HK-2 (cell line): Measurements from ENCODE around the gene SBK3.
"Not testable (repeated sequence)": the region's sequence is repeated elsewhere in the genome, so short reads cannot be mapped to it uniquely, and the experiment has no call there.

ENCODE experiments used
- DNase-seq: peaks from one replicate; pipeline ENCODE4 v3.0.0-alpha.2; 2018; ENCODE audit not compliant: unreplicated experiment

Gene SBK3

DNA sequence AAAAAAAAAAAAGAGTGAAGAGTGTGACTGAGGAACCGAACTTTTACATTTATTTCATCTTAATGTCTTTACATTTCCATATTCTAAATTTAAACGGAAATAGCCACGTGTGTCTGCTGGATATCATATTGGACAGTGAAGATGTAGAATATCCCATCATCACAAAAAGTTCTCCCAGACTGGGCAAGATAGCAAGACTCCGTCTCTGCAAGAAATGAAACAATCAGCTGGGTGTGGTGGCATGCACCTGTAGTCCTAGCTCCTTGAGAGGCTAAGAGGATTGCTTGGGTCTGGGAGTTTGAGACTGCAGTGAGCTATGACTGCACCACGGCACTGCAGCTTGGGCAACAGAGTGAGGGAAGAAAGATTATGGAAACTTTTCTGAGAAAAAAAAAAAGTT is 31.4 kb upstream of the SBK3 start:
- DNase-seq, result no peak

GRCh38 chr19:55573929-55574328 is 28.6 kb upstream of the SBK3 start:
- not testable (repeated sequence) for DNase-seq

DNA sequence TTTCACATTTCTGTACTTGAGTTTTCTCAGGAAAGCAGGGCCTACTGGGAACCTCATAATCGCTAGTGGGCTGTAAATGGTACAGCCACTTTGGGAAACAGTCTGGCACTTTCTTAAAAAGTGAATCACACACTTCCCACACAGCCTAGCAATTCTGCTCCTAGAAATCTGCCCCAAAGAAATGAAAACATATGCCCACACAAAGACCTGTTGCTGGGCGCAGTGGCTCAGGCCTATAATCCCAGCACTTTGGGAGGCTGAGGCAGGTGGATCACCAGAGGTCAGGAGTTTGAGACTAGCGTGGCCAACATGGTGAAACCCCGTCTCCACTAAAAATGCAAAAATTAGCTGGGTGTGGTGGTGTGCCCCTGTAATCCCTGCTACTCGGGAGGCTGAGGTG is 24.1 kb upstream of the SBK3 start:
- not testable (repeated sequence) for DNase-seq

DNA sequence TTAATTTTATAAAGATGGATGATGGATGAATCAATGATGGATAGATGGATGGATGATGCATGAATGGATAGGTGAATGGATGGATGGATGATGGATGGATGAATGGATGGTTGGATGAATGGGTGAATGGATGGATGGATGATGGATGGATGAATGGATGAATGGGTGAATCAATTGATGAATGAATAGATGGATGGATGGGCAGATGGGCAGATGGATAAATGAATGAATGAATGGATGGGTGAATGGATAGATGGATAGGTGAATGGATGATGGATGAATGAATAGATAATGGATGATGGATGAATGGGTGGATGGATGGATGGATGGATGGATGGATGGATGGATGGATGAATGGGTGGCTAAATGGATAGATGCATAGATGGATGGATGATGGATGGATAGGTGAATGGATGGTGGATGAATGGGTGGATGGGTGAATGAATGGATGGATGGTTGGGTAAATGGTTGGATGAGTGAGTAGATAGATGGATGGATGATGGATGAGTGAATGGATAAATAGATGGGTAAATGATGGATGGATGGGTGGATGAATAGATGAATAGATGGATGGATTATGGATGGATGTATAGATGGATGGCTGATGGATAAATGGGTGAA is 22.5 kb upstream of the SBK3 start:
- no peak for DNase-seq

GRCh38 chr19:55566823-55567222 is 21.5 kb upstream of the SBK3 start:
- no peak for DNase-seq

DNA sequence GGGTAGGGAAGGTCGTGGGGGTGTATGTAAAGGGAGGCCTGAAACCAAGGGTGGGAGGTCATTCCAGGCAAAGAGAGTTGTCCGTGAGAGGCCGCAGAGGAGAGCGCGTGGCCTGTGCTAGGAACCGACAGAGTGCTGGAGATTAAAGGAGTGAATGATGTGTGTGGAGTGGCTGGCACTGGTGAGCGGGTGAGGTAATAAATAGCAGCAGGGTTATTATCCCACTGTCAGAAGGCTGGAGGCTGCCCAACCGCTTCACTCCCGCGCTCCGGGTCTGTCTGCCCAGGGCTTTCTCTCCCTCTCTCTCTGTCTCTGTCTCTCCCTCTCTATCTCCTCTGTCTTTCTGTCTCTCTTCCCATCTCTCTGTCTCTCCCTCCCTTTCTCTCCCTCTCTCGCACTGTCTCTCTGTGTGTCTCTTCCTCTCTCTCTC is 17.9 kb upstream of the SBK3 start:
- no peak for DNase-seq

DNA sequence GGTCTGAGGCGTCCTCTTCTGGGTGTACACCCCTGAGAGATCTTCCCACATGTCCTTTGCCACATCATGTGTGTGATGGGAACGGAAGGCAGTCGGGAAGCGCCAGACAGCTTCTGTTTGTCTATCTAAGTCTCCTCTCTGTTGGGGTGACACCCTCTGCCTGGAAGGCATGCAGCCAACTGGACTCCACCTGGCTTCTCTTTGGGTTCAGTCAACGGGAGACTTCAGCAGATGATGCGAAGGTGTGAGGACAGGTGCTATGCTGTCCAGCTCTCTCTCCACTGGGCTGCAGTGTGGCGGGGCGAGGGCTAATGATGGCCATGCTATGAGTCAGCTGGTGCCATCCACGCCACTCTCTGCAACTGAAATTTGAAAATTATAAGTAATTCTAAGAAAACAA is 14.3 kb upstream of the SBK3 start:
- no peak for DNase-seq

DNA sequence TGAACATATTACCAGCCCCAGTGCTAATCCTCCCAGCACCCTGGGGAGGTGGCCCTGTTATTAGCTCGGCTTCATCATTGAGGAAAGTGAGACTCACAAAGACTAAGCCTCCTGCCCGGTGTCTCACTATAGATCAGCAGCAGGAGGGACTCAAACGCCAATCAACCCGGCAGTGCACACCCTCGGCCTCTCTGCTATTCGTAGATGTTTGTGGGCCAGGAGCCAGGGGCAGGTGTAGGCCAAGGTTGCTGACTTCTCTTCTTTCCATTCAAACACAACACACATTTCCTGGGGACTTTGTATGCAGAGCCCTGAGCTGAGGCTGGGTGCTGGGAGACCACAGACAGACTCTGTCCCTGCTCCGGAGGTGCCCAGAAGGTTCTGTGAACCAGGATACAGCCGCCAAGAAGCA is 9.4 kb upstream of the SBK3 start:
- no peak for DNase-seq

GRCh38 chr19:55554302-55554701 is 9.0 kb upstream of the SBK3 start:
- no peak for DNase-seq

DNA sequence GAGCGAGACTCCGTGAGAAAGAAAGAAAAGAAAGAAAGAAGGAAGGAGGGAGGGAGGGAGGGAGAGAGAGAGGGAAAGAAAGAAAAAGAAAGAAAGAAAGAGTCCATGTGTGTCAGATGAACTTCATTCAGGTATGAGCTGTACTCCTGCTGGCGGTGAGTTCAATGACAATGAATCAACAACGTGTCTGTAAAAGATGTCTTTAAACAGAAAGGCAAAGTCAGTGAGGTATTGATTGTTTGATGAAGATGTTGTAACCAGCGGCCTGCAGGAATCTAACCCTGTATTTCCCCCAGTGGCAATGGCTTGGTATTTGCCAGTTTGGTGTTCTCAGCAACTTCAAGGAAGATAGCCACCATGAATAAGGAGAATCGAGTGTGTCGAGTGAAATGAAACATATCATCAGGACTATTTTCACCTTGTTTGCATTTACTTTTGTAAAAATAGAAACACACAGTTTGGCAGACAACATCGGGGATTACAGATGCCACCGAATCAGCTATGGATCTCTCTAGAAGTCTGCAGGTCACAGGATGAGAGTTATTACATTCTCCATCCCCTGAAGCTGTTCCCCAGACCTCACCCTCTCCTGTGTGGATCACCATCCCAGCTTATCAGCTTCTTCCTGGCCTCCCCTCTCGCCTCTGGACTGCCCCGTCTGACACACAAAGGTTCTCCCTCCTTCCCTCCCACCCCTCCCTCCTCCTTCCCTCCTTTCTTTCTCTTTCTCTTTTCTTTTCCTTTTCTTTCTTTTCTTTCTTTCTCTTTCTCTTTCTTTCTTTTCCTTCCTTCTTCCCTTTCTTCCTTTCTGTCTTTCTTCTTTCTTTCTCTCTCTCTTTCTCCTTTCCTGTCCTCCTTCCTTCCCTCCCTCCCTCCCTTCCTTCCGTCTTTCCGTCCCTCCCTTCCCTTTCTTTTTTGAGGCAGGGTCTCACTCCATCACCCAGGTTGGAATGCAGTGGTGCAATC is 8.2 kb upstream of the SBK3 start:
- DNase-seq, result no peak

DNA sequence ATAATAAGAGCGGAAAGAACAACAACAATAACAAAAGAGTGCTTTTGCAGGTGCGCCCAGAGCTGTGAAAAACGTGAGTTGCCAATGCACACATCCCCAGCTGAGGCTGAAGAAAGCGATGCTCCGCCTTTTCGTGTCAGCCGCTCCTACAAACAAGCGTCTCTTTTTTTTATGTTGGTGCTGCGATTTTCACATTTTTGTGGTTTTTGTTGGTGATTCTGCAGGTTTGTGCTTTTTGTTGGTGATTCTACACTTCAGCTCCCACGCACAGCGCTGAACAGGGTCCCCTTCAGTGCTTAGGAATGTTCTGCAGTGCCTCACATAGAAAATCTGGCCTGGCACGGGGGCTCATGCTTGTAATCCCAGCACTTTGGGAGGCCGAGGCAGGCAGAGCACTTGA is 7.3 kb upstream of the SBK3 start:
- DNase-seq, result peak; percentile 54

DNA sequence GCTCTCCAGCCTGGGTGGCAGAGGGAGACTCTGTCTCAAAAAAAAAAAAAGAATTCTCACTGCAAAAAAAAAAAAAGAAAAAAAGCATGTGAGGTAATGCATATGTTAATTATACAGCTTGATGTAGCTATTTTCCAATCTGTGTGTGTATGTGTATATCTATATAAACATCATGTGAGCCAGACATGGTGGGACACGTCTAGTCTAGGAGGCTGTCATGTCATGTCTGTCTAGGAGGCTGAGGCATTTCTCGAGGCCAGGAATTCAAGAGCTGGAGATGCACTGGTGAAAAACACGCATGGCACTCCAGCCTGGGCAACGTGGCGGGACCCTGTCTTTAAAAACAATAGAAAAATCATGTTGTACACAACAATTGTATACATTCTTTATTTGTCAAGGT is 6.9 kb upstream of the SBK3 start:
- DNase-seq, result no peak

- DNase-seq, result no peak
These were observed 4.9 kb upstream of the SBK3 start for GRCh38 chr19:55550321-55550650.

DNA sequence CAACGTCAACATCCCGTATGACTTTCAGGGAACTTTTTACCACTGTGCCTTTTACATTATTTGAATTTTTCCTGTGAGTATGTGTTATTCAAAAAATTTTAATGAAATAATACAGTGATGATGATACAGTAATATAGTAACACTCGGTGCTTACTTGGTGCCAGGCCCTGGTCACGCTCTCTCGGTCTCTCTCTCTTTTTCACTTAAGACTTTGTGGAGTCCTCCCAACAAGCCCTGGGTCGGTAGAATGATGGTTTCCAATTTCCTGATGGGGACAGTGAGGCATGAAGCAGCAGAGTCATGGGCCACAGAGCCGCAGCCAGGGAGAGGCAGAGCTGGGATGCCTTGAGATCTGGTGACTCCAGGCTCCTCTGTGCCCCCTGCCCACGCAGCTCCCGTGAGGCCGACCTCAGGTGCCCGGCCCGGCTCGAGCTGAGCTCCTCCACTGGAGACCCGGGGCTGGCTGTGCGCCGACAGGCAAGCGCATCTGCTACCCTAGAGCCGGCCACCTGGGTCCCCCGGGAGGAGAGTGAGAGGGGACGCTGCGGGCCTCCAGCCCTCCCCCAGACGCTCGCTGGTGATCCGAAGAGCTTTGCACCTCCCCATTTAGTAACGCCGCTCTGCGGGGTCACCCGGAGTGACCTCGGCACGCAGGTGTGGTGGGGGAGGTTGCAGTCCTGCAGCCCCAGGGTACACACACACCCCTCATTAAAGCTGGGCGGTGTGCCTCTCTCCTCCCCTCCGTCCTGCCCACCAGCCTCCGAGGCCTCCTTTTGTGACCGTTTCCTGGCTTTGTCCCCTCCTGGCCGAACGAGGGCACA is 4.4 kb upstream of the SBK3 start:
- DNase-seq, result peak; percentile 75

- peak; percentile 68 for DNase-seq
These were observed 1.7 kb upstream of the SBK3 start for GRCh38 chr19:55546822-55547614.

- no peak for DNase-seq
These were observed 668 bp upstream of the SBK3 start for GRCh38 chr19:55546011-55546410.

DNA sequence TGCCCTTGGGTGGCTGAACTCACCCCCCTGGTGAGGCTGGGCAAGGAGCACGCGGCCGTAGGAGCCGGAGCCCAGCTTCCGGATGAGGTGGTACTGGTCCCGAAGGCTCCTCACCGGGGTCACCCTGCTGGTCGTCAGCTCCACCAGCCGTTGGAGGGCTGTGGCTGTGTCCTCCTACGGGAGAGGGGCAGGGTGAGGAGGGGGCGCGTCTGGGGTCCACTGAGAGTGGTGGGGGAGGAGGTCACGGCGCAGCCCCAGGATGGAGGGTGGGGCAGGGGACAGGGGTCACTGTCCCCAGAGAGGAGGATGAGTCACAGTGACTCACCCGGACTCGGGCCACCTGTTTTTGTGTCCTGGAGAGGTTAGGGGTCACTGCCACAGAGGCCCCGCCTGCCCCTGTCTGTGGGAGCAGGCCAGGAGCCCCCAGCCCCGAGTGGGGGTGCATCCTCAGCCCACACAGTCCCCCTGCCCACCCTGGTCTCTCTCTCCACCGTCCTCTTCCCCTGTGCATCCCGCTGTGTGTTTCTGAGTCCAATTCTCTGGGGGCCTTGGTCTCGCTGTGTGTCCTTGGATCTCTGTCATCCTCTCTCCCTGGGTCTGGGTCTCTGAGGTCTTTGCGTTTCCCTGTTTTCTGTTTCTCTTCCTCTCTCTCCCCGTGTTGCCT is 435 bp downstream of the SBK3 start:
- DNase-seq, result no peak

DNA sequence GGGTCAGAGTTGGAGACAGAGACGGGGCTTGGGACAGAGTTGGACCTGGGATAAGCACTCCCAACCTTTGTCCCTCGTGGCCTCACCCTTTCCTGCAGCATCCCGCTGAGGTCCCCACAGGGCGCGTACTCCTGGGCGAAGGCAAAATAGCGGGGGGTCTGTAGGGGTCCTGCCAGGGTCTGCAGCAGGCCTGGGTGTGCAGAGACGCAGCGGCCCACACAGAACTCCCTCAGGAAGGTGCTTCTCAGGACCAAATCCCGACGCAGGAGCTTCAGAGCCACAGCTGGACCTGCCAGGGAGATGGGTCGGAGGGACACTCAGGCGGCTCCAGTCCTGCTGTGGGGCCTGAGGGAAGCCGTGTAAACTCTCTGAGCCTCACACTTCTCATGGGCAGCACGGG is 1.3 kb downstream of the SBK3 start:
- DNase-seq, result no peak

GRCh38 chr19:55543567-55543966 is 1.8 kb downstream of the SBK3 start:
- DNase-seq, result no peak

- no peak for DNase-seq
These were observed 3.0 kb downstream of the SBK3 start for GRCh38 chr19:55542292-55542855.

- no peak for DNase-seq
These were observed 4.3 kb downstream of the SBK3 start for GRCh38 chr19:55541091-55541490.
